ENCODE data around the gene PLA2G7.

PLA2G7 gene

GRCh38 chr6:46735720-46736031 is 501 bp upstream of the PLA2G7 start:
- Histone ChIP-seq H3K4me2 (no peak overlapping the region), H3K79me2 (ENCODE audit: insufficient read depth, low read depth) (no peaks in the 10 kb centered on the region), H4K20me1 (ENCODE audit: insufficient read depth) (no peaks in the 10 kb centered on the region), H3K4me3 (IDR thresholded peaks at IDR 0.05; ENCODE audit: insufficient read depth, low read depth, low read length) (no peak overlapping the region), H3K4me1 (ENCODE audit: low read depth, poor library complexity, severe bottlenecking) (no peaks in the 10 kb centered on the region), H3K36me3 (ENCODE audit: insufficient read depth) (no peaks in the 10 kb centered on the region), H2AFZ (ENCODE audit: low read depth) (no peak overlapping the region), H3K9ac (no peak overlapping the region), H3K27me3 (ENCODE audit: insufficient read depth, low read depth) (no peaks in the 10 kb centered on the region), H3K27ac (no peak overlapping the region)
- TF ChIP-seq CTCF (conservative IDR thresholded peaks at IDR 0.05; ENCODE audit: low read depth, low read length) = no peak

GRCh38 chr6:46733341-46733801 is 1.8 kb downstream of the PLA2G7 start:
- Histone ChIP-seq H3K27me3 (ENCODE audit: insufficient read depth, low read depth) (no peaks in the 10 kb centered on the region), H3K79me2 (ENCODE audit: insufficient read depth, low read depth) (no peaks in the 10 kb centered on the region), H2AFZ (ENCODE audit: low read depth) (no peak overlapping the region), H3K4me2 (no peak overlapping the region), H3K4me1 (ENCODE audit: low read depth, poor library complexity, severe bottlenecking) (no peaks in the 10 kb centered on the region), H3K36me3 (ENCODE audit: insufficient read depth) (no peaks in the 10 kb centered on the region), H4K20me1 (ENCODE audit: insufficient read depth) (no peaks in the 10 kb centered on the region), H3K27ac (no peak overlapping the region), H3K9ac (no peak overlapping the region), H3K4me3 (IDR thresholded peaks at IDR 0.05; ENCODE audit: insufficient read depth, low read depth, low read length) (no peak overlapping the region)
- no peak for TF ChIP-seq CTCF (conservative IDR thresholded peaks at IDR 0.05; ENCODE audit: low read depth, low read length)

DNA sequence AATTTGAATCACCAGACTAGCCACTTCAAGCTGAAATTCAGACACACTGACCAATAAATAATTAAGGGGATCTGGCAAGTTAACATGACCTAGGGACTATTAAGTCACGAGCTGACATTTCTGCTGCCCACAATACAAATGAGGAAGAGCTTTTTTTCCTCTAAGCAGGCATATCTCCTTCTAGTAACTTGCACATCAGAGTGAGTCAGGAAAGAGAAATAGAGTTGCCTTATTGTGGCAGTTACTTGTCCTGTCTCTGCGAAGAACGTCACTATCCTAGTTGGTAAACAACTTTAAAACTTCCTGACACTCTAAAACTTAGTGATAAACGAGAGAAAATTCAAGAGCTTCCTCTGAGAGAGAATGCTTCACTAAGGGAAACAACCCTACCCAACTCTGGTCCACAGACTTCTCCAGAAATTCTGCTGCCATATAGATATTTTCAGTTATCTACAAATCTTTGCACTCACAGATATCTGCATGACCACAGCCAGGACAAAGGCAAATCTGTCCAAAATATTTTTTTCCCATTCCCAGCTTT is 4.2 kb downstream of the PLA2G7 start:
- no peaks in the 10 kb centered on the region for H3K4me1 ChIP-seq (ENCODE audit: low read depth, poor library complexity, severe bottlenecking)
- H3K4me2 ChIP-seq = no peak overlapping the region
- no peaks in the 10 kb centered on the region for H4K20me1 ChIP-seq (ENCODE audit: insufficient read depth)
- H3K4me3 ChIP-seq (IDR thresholded peaks at IDR 0.05; ENCODE audit: insufficient read depth, low read depth, low read length) = no peak overlapping the region
- no peaks in the 10 kb centered on the region for H3K79me2 ChIP-seq (ENCODE audit: insufficient read depth, low read depth)
- no peak overlapping the region for H3K9ac ChIP-seq
- no peak overlapping the region for H2AFZ ChIP-seq (ENCODE audit: low read depth)
- no peaks in the 10 kb centered on the region for H3K27me3 ChIP-seq (ENCODE audit: insufficient read depth, low read depth)
- no peaks in the 10 kb centered on the region for H3K36me3 ChIP-seq (ENCODE audit: insufficient read depth)
- no peak for TF ChIP-seq CTCF (conservative IDR thresholded peaks at IDR 0.05; ENCODE audit: low read depth, low read length)
- no peak overlapping the region for H3K27ac ChIP-seq

DNA sequence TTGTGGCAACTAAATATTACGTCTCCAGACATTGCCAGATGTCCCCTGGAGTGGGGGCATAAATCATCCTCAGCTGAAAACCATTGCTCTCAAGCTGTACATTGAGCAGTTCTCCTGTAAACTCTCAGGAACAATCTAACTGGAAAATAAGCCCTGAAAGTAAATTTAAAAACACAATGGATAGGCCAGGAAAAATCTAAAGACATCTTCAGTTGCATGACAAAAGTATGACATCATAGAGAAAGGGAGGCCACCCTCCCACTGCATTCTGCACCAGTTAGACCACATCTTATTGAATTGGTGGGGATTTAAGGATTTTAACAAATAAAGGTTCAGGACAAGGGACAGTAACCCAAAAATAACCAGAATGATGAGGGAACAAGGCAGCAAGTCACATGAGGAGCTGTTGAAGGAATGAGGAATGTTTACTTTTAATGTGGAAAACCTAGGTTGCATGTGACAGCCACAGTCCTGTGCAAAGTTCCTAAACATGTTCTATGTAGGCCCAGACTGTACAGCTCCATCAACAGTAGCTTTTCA is 5.3 kb downstream of the PLA2G7 start:
- H4K20me1 ChIP-seq (ENCODE audit: insufficient read depth) = no peaks in the 10 kb centered on the region
- no peak overlapping the region for H3K27ac ChIP-seq
- H3K4me1 ChIP-seq (ENCODE audit: low read depth, poor library complexity, severe bottlenecking) = no peaks in the 10 kb centered on the region
- no peak overlapping the region for H3K9ac ChIP-seq
- H2AFZ ChIP-seq (ENCODE audit: low read depth) = no peak overlapping the region
- H3K36me3 ChIP-seq (ENCODE audit: insufficient read depth) = no peaks in the 10 kb centered on the region
- H3K27me3 ChIP-seq (ENCODE audit: insufficient read depth, low read depth) = no peaks in the 10 kb centered on the region
- no peaks in the 10 kb centered on the region for H3K79me2 ChIP-seq (ENCODE audit: insufficient read depth, low read depth)
- no peak for TF ChIP-seq CTCF (conservative IDR thresholded peaks at IDR 0.05; ENCODE audit: low read depth, low read length)
- no peak overlapping the region for H3K4me2 ChIP-seq
- H3K4me3 ChIP-seq (IDR thresholded peaks at IDR 0.05; ENCODE audit: insufficient read depth, low read depth, low read length) = no peak overlapping the region
